ENCODE results near the gene DSCAML1. TPM values are rescaled to one million over a fixed set of nuclear protein-coding genes. Genes with fewer than 3 reads are reported as not detected.

The DSCAML1 gene
- total and polyA plus RNA-seq, 2 of the 8 experiments (the other 6 are each of a cell fraction or from before 2014, with no cell fraction given) = 0.19 to 0.24 TPM

DNA sequence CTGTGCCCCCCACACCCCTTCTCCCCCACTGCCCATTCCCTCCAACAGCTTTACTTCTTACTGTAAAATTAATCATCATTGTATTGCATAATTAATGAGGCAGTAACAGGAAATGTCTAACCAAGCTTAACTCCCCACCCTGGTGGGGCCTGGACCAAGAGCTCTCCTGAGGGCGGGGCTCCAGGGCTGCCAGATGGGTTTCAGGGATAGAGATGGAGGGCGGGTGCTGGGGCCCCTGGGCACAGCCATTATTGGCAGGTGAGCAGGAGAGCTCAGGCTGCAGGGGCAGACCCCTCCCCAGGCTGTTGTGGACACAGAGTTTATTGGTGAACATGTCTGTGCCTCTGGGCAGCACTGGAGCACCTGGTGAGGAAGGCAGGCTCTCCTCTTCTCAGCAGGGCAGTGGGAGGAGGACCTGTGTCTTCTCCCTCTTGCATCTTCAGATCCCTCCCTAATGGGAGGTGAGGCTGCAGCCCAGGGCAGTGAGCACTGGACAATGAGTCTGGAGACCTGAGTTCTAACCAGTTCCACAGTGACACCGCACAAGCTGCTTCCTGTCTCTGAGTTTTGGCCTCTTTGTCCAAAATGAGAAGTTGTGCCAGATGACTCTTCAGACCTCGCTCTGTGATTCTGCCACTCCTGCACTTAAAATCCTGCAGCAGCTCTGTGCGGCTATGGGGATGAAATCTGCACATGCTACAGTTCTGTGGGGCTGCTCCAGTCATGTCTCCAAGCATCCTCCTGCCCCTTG, 236.1 kb downstream of the DSCAML1 start:
- Histone ChIP-seq H3K56ac (replicated peaks; ENCODE audit: insufficient read length, low read depth, low read length) (no peak overlapping the region), H3K9me3 (ENCODE audit: insufficient read depth in 2 of 2, low read depth in 1 of 2, low read length in 1 of 2) (no peaks in the 10 kb centered on the region), H3K4me2 (ENCODE audit: insufficient read depth in 1 of 2, low read depth in 2 of 2, low read length in 2 of 2) (no peak overlapping the region), H3K79me2 (ENCODE audit: control insufficient read depth in 1 of 2, insufficient read depth in 2 of 2, low read length in 2 of 2) (no peaks in the 10 kb centered on the region), H3K4ac (replicated peaks; ENCODE audit: insufficient read length, low read depth, low read length) (no peak overlapping the region), H2BK15ac (ENCODE audit: low read length) (no peak overlapping the region), H3K23me2 (ENCODE audit: low read depth, low read length) (no peaks in the 10 kb centered on the region), H3K23ac (ENCODE audit: insufficient read length) (no peak overlapping the region), H2AK5ac (ENCODE audit: low read depth, low read length) (no peak overlapping the region), H3K4me1 (replicated peaks in 1 of 4; ENCODE audit: control insufficient read depth in 3 of 4, insufficient read depth in 4 of 4, low read length in 3 of 4) (peaks cover 2 to 4% (median 3%) of the 10 kb centered on the region in 4 experiments; a peak in 5 of 7 replicates), H3K27me3 (replicated peaks in 1 of 4; ENCODE audit: control insufficient read depth in 3 of 4, extremely low read depth in 1 of 4, insufficient read depth in 3 of 4, low read length in 3 of 4) (no peaks in the 10 kb centered on the region), H3K14ac (ENCODE audit: insufficient read length) (no peak overlapping the region), H4K8ac (ENCODE audit: extremely low read depth, insufficient read depth, low read length) (no peak overlapping the region), H4K20me1 (replicated peaks in 1 of 2; ENCODE audit: control insufficient read depth in 1 of 2, insufficient read depth in 2 of 2, low read length in 2 of 2) (no peaks in the 10 kb centered on the region), H3K18ac (ENCODE audit: extremely low read depth, low read length) (no peak overlapping the region), H2BK12ac (ENCODE audit: low read depth, low read length) (no peak overlapping the region), H3K36me3 (ENCODE audit: control insufficient read depth in 2 of 4, insufficient read depth in 4 of 4, low read length in 3 of 4) (no peaks in the 10 kb centered on the region; a peak in 1 of 8 replicates), H2BK20ac (ENCODE audit: low read length) (no peak overlapping the region), H2AFZ (ENCODE audit: low read length) (no peak overlapping the region), H3K79me1 (ENCODE audit: low read depth, low read length) (no peaks in the 10 kb centered on the region), H3K4me3 (ENCODE audit: extremely low read depth in 1 of 4, insufficient read depth in 2 of 4, low read depth in 3 of 4, low read length in 4 of 4) (no peak overlapping the region), H4K5ac (ENCODE audit: insufficient read length, low read depth, low read length) (no peak overlapping the region), H3K27ac (ENCODE audit: low read depth, low read length) (no peak overlapping the region), H2BK5ac (ENCODE audit: low read depth, low read length) (no peak overlapping the region), H2BK120ac (replicated peaks; ENCODE audit: low read depth, low read length) (no peak overlapping the region), H3K9ac (replicated peaks in 1 of 4; ENCODE audit: extremely low read depth in 1 of 4, low read depth in 3 of 4, low read length in 3 of 4) (no peak overlapping the region), H4K91ac (replicated peaks; ENCODE audit: insufficient read length, low read length) (no peak overlapping the region)
- ChIA-PET POLR2A (ENCODE audit: partially characterized antibody) (interaction anchor here (1.4 kb wide), 1 partner anchor 10 kb away, joined by 3 read pairs; no protein-coding TSS in a partner anchor), CTCF (ENCODE audit: partially characterized antibody) (interaction anchor here (0.5 to 1.5 kb wide), 3 partner anchors 19 to 377 kb away, joined by 3 to 5 read pairs (median 3); no protein-coding TSS in a partner anchor)
- TF ChIP-seq CHD1 (IDR thresholded peaks at IDR 0.05; ENCODE audit: low read depth, low read length) = no peak
- TF ChIP-seq PHF8 (conservative IDR thresholded peaks at IDR 0.05; ENCODE audit: low read depth, low read length) = no peak
- TF ChIP-seq TAF7 (optimal IDR thresholded peaks at IDR 0.05; ENCODE audit: borderline replicate concordance, low read depth, low read length) = no peak
- TF ChIP-seq GTF2F1 (IDR thresholded peaks at IDR 0.05; ENCODE audit: borderline replicate concordance, low read depth, low read length) = no peak
- TF ChIP-seq BCL11A (IDR thresholded peaks at IDR 0.05; ENCODE audit: low read depth in 2 of 2, low read length in 2 of 2) = no peak
- TF ChIP-seq RAD21 (IDR thresholded peaks at IDR 0.05 in 1 of 2, conservative IDR thresholded peaks at IDR 0.05 in 1 of 2; ENCODE audit: low read depth in 2 of 2, low read length in 2 of 2) = no peak
- TF ChIP-seq CHD2 (IDR thresholded peaks at IDR 0.05; ENCODE audit: low read length) = no peak
- no peak for TF ChIP-seq CEBPB (IDR thresholded peaks at IDR 0.05; ENCODE audit: low read depth, low read length)
- TF ChIP-seq SP2 (IDR thresholded peaks at IDR 0.05; ENCODE audit: low read length) = no peak
- TF ChIP-seq ZNF274 (IDR thresholded peaks at IDR 0.05; ENCODE audit: borderline replicate concordance, extremely low read depth, low read length) = no peak
- DNase-seq (ENCODE audit: low read depth in 1 of 2, low spot score in 2 of 2) = no peak
- no peak for FAIRE-seq
- WGBS, 2 experiments (ENCODE audit: extremely low coverage in 1 of 2, insufficient coverage in 1 of 2, insufficient read length in 1 of 2, insufficient replicate concordance in 2 of 2, low coverage in 1 of 2, low lambda C conversion rate in 2 of 2, missing lambda C conversion rate in 1 of 2) = 61% methylated on average over 5 of the region's 5 CpGs; no CpG with 5 or more reads in 1 of the 2 experiments

All from H1 (cell line).